Endodermal cell (in vitro differentiated cells): ENCODE measurements around the gene CRELD2. TPM values are rescaled to one million over a fixed set of nuclear protein-coding genes. Genes with fewer than 3 reads are reported as not detected.

Source experiments
- DNase-seq: peaks from one replicate; pipeline ENCODE4 v3.0.0-alpha.2; 2017
- H3K27ac ChIP-seq: 2 replicates; pipeline ENCODE4 v1.5.1; 2013; ENCODE audit warnings: mild to moderate bottlenecking, low read depth, low read length, moderate library complexity
- H3K27me3 ChIP-seq: 2 replicates; pipeline ENCODE4 v1.6.1; 2013; ENCODE audit warnings: mild to moderate bottlenecking, low read length, moderate library complexity; ENCODE audit not compliant: insufficient read depth, control insufficient read depth, poor library complexity, severe bottlenecking
- H3K36me3 ChIP-seq: 2 replicates; pipeline ENCODE4 v1.7.0; 2013; ENCODE audit warnings: mild to moderate bottlenecking, low read length, moderate library complexity; ENCODE audit not compliant: control insufficient read depth, insufficient read depth
- H3K4me1 ChIP-seq: one replicate; pipeline ENCODE4 v1.7.0; 2013; ENCODE audit warnings: low read length; ENCODE audit not compliant: control insufficient read depth, insufficient read depth
- H3K4me3 ChIP-seq: 2 replicates; pipeline ENCODE4 v1.5.1; 2013; ENCODE audit warnings: mild to moderate bottlenecking, low read length, moderate library complexity
- H3K9ac ChIP-seq: 2 replicates; pipeline ENCODE4 v1.6.1; 2013; ENCODE audit warnings: mild to moderate bottlenecking, low read length, moderate library complexity; ENCODE audit not compliant: poor library complexity, severe bottlenecking; ENCODE audit errors: extremely low read depth
- H3K9me3 ChIP-seq: 2 replicates; pipeline ENCODE4 v1.6.1; 2013; ENCODE audit warnings: mild to moderate bottlenecking, low read length, moderate library complexity; ENCODE audit not compliant: control insufficient read depth
- H3K27ac Mint-ChIP-seq: 2 replicates; pipeline ENCODE4 v1.8.0; 2020; ENCODE audit warnings: mixed read lengths
- H3K27me3 Mint-ChIP-seq: 2 replicates; pipeline ENCODE4 v1.8.0; 2021; ENCODE audit warnings: mild to moderate bottlenecking, mixed read lengths; ENCODE audit not compliant: insufficient read depth
- H3K36me3 Mint-ChIP-seq: 2 replicates; pipeline ENCODE4 v1.8.0; 2020; ENCODE audit warnings: low read depth, mixed read lengths
- H3K4me1 Mint-ChIP-seq: 2 replicates; pipeline ENCODE4 v1.8.0; 2020; ENCODE audit warnings: mixed read lengths
- H3K4me3 Mint-ChIP-seq: 2 replicates; pipeline ENCODE4 v1.8.0; 2020; ENCODE audit warnings: mild to moderate bottlenecking, moderate library complexity, mixed read lengths
- H3K9me3 Mint-ChIP-seq: 2 replicates; pipeline ENCODE4 v1.8.0; 2020; ENCODE audit warnings: mild to moderate bottlenecking, mixed read lengths
- CTCF ChIP-seq: fragments of 200-600 bp; sonication (generic); conservative IDR thresholded peaks from 2 replicates; pipeline ENCODE4 v1.5.0; 2021; ENCODE audit warnings: antibody characterized with exemption, mild to moderate bottlenecking
- WGBS, 2 experiments: methylation state at CpG; one replicate each; pipeline versions ENCODE4 v1.1.5 to v1.1.7; 2013; ENCODE audit warnings: missing lambda C conversion rate in 2 of 2, mixed read lengths in 1 of 2; ENCODE audit not compliant: insufficient coverage in 1 of 2, insufficient read length in 1 of 2; 5-methylcytosine and 5-hydroxymethylcytosine counted together
- total RNA-seq, 2 donors: library from RNA; stranded (reverse); fragmentation: NEBNext Ultra II Directional in 1 of 2; extraction: Animal tissue kit (Norgen Biotek cat#: 25700) in 1 of 2; gene quantifications; 2 replicates in 1 of 2; 3 replicates in 1 of 2; pipeline ENCODE4 v1.2.1, GENCODE V29; 2021

Gene CRELD2
- total RNA-seq, 2 donors from 2014 or later, result 39.8 to 62.9 TPM

GRCh38 chr22:49938565-49939136 is 20.2 kb downstream of the CRELD2 start:
- H3K9ac ChIP-seq, result no peak overlapping the region

GRCh38 chr22:49941507-49942316 is 23.3 kb downstream of the CRELD2 start:
- 91 to 97% methylated on average over 9 to 17 of the region's 17 CpGs for WGBS, 2 experiments
- H3K9me3 Mint-ChIP-seq, result peaks cover 5% of the 10 kb centered on the region
- no peaks in the 10 kb centered on the region for H3K36me3 ChIP-seq
- no peak for TF ChIP-seq CTCF
- no peak overlapping the region for H3K27ac ChIP-seq
- no peaks in the 10 kb centered on the region for H3K4me1 ChIP-seq
- no peaks in the 10 kb centered on the region for H3K36me3 Mint-ChIP-seq
- H3K4me3 Mint-ChIP-seq, result no peak overlapping the region
- no peaks in the 10 kb centered on the region for H3K4me1 Mint-ChIP-seq
- DNase-seq, result no peak
- H3K27ac Mint-ChIP-seq, result no peak overlapping the region
- H3K9ac ChIP-seq, result no peak overlapping the region
- peaks cover 2% of the 10 kb centered on the region for H3K27me3 Mint-ChIP-seq
- H3K9me3 ChIP-seq, result no peaks in the 10 kb centered on the region
- no peaks in the 10 kb centered on the region for H3K27me3 ChIP-seq
- no peak overlapping the region for H3K4me3 ChIP-seq

More at GRCh38 chr22:49938565-49939136, 20.2 kb downstream of the CRELD2 start:
- DNase-seq, result no peak
- Histone ChIP-seq H3K9me3 (no peaks in the 10 kb centered on the region), H3K27me3 (no peaks in the 10 kb centered on the region), H3K4me3 (no peak overlapping the region), H3K4me1 (no peaks in the 10 kb centered on the region), H3K27ac (no peak overlapping the region), H3K36me3 (no peaks in the 10 kb centered on the region)
- Mint-ChIP-seq H3K27me3 (peaks cover 2% of the 10 kb centered on the region), H3K4me1 (no peaks in the 10 kb centered on the region), H3K27ac (no peak overlapping the region), H3K36me3 (no peaks in the 10 kb centered on the region), H3K4me3 (no peak overlapping the region), H3K9me3 (peaks cover 5% of the 10 kb centered on the region)
- 93 to 95% methylated on average over 10 to 19 of the region's 19 CpGs for WGBS, 2 experiments
- TF ChIP-seq CTCF, result no peak

- Histone ChIP-seq H3K9ac (no peak overlapping the region), H3K27me3 (no peaks in the 10 kb centered on the region), H3K4me1 (no peaks in the 10 kb centered on the region), H3K36me3 (no peaks in the 10 kb centered on the region), H3K4me3 (no peak overlapping the region), H3K9me3 (no peaks in the 10 kb centered on the region), H3K27ac (no peak overlapping the region)
- no peak overlapping the region for H3K27ac Mint-ChIP-seq
- H3K4me1 Mint-ChIP-seq, result no peaks in the 10 kb centered on the region
- peaks cover 2% of the 10 kb centered on the region for H3K27me3 Mint-ChIP-seq
- peaks cover 5% of the 10 kb centered on the region for H3K9me3 Mint-ChIP-seq
- no peak overlapping the region for H3K4me3 Mint-ChIP-seq
- 90 to 91% methylated on average over 17 to 21 of the region's 21 CpGs for WGBS, 2 experiments
- no peak for DNase-seq
- H3K36me3 Mint-ChIP-seq, result no peaks in the 10 kb centered on the region
- no peak for TF ChIP-seq CTCF
These were observed 24.4 kb downstream of the CRELD2 start for GRCh38 chr22:49942565-49943404.
